HCT116 (cell line): ENCODE data around the gene LMNTD2. TPM values are rescaled to one million over a fixed set of nuclear protein-coding genes. Genes with fewer than 3 reads are reported as not detected.

Experiments
- ATAC-seq: fragments of 200-7000 bp; cut with Tn5 transposase; 2 replicates; pipeline ENCODE4 v1.9.1; 2020; ENCODE audit warnings: mild to moderate bottlenecking, moderate library complexity
- BruUV-seq: library from RNA; stranded (reverse); fragments of 400-500 nt; replicated peaks from 2 replicates; lab custom pipeline; 2021; lab: Mats Ljungman, UMichigan
- CTCF ChIA-PET: fragments of 300-600 bp; sonication (Branson Sonifier 250); formaldehyde crosslinking; loops from one replicate; lab custom pipeline; 2021; ENCODE audit warnings: antibody characterized with exemption; lab: Charles Lee
- POLR2A ChIA-PET: fragments of 300-600, 350-600 bp; sonication (Branson Sonifier 250); formaldehyde crosslinking; loops from one replicate; lab custom pipeline; 2021; ENCODE audit warnings: antibody characterized with exemption; lab: Charles Lee
- RAD21 ChIA-PET, 2 experiments: fragments of 300-600 bp; sonication (Branson Sonifier 250); formaldehyde crosslinking; loops; one replicate each; lab custom pipeline; 2023; ENCODE audit warnings: low total read pairs in 2 of 2; ENCODE audit not compliant: uncharacterized antibody in 2 of 2, unreplicated experiment in 2 of 2, low non-redundant PET in 1 of 2; lab: Charles Lee
- DNase-seq: peaks from one replicate; pipeline ENCODE4 v3.0.0-alpha.2; 2010; ENCODE audit warnings: low read depth, low spot score
- H2AFZ ChIP-seq: fragments of 200-600 bp; shearing (Covaris generic), sonication (generic); 2 replicates; pipeline ENCODE4 v1.6.1; 2017; ENCODE audit warnings: low read depth, mixed run types, mixed read lengths, antibody characterized with exemption, low read length; ENCODE audit not compliant: poor library complexity, severe bottlenecking
- H3K27ac ChIP-seq: 2 replicates; pipeline ENCODE4 v1.5.1; 2012; ENCODE audit warnings: low read depth, low read length
- H3K27me3 ChIP-seq: fragments of 200-600 bp; sonication (generic); 2 replicates; pipeline ENCODE4 v1.6.1; 2016; ENCODE audit warnings: mixed run types, low read length, mixed read lengths; ENCODE audit not compliant: insufficient read depth
- H3K36me3 ChIP-seq, 2 experiments: fragments of 200-500 bp in 1 of 2; fragments of 200-600 bp in 1 of 2; sonication (Bioruptor generic) in 1 of 2; sonication (generic) in 1 of 2; 2 replicates each; pipeline versions ENCODE4 v1.5.1 to v1.6.1; 2014 to 2016; ENCODE audit warnings: low read length in 2 of 2, inconsistent platforms in 1 of 2, mixed read lengths in 1 of 2, mixed run types in 1 of 2; ENCODE audit not compliant: insufficient read depth in 2 of 2, control insufficient read depth in 1 of 2
- H3K4me1 ChIP-seq, 2 experiments: fragments of 200-600 bp in 1 of 2; sonication (generic) in 1 of 2; 2 replicates each; pipeline versions ENCODE4 v1.5.1 to v1.6.1; 2012 to 2017; ENCODE audit warnings: low read length in 2 of 2, inconsistent platforms in 1 of 2, mild to moderate bottlenecking in 1 of 2, mixed read lengths in 1 of 2, mixed run types in 1 of 2, moderate library complexity in 1 of 2; ENCODE audit not compliant: insufficient read depth in 2 of 2, control insufficient read depth in 1 of 2
- H3K4me2 ChIP-seq: fragments of 200-600 bp; sonication (generic); 2 replicates; pipeline ENCODE4 v1.6.1; 2017; ENCODE audit warnings: mixed run types, low read length, mixed read lengths
- H3K4me3 ChIP-seq, 2 experiments: fragments of 200-600 bp in 1 of 2; sonication (generic) in 1 of 2; replicated peaks in 1 of 2; 2 replicates each; pipeline ENCODE4 v1.5.1; 2011 to 2016; ENCODE audit warnings: low read length in 2 of 2, control low read depth in 1 of 2, low read depth in 1 of 2, mild to moderate bottlenecking in 1 of 2, mixed read lengths in 1 of 2, mixed run types in 1 of 2
- H3K79me2 ChIP-seq: fragments of 200-600 bp; sonication (generic); 2 replicates; pipeline ENCODE4 v1.6.1; 2017; ENCODE audit warnings: mild to moderate bottlenecking, mixed run types, low read length, moderate library complexity, mixed read lengths; ENCODE audit not compliant: insufficient read depth
- H3K9ac ChIP-seq: fragments of 200-600 bp; sonication (generic); 2 replicates; pipeline ENCODE4 v1.6.1; 2016; ENCODE audit warnings: low read length, mixed read lengths
- H3K9me2 ChIP-seq: fragments of 200-600 bp; sonication (generic), shearing (Covaris generic); 2 replicates; pipeline ENCODE4 v1.6.1; 2017; ENCODE audit warnings: mixed run types, mild to moderate bottlenecking, moderate library complexity; ENCODE audit not compliant: insufficient read depth
- H3K9me3 ChIP-seq, 2 experiments: fragments of 200-500 bp in 1 of 2; fragments of 200-600 bp in 1 of 2; sonication (Bioruptor generic) in 1 of 2; sonication (generic) in 1 of 2; 2 replicates each; pipeline ENCODE4 v1.6.1; 2014 to 2017; ENCODE audit warnings: low read length in 2 of 2, mixed read lengths in 2 of 2, inconsistent platforms in 1 of 2, low read depth in 1 of 2, mild to moderate bottlenecking in 1 of 2, mixed run types in 1 of 2, moderate library complexity in 1 of 2; ENCODE audit not compliant: control insufficient read depth in 1 of 2, insufficient read depth in 1 of 2
- H4K20me1 ChIP-seq: fragments of 200-600 bp; sonication (generic), shearing (Covaris generic); 2 replicates; pipeline ENCODE4 v1.6.1; 2017; ENCODE audit warnings: mixed run types, mild to moderate bottlenecking, moderate library complexity; ENCODE audit not compliant: insufficient read depth
- CEBPB ChIP-seq: IDR thresholded peaks from 2 replicates; pipeline ENCODE4 v1.6.1; 2012; ENCODE audit warnings: low read depth
- CTCF ChIP-seq, 3 experiments: fragments of 200-600 bp in 1 of 3; sonication (generic) in 1 of 3; IDR thresholded peaks in 2 of 3; conservative IDR thresholded peaks in 1 of 3; 2 replicates each; pipeline ENCODE4 v1.5.1; 2012 to 2017; ENCODE audit warnings: low read depth in 2 of 3, low read length in 2 of 3, antibody characterized with exemption in 1 of 3, borderline replicate concordance in 1 of 3, control low read depth in 1 of 3, mild to moderate bottlenecking in 1 of 3, mixed read lengths in 1 of 3, mixed run types in 1 of 3, moderate library complexity in 1 of 3; ENCODE audit not compliant: insufficient read depth in 1 of 3
- EZH2 ChIP-seq: fragments of 200-600 bp; sonication (generic); IDR thresholded peaks from 2 replicates; pipeline ENCODE4 v1.6.1; 2017; ENCODE audit warnings: antibody characterized with exemption, mixed run types
- EZH2phosphoT487 ChIP-seq: fragments of 200-600 bp; IDR thresholded peaks from 2 replicates; pipeline ENCODE4 v1.6.1; 2018; ENCODE audit warnings: antibody characterized with exemption, borderline replicate concordance
- JUND ChIP-seq: IDR thresholded peaks from 2 replicates; pipeline ENCODE4 v1.6.1; 2012
- POLR2AphosphoS5 ChIP-seq: IDR thresholded peaks from 2 replicates; pipeline ENCODE4 v1.6.1; 2011; ENCODE audit warnings: mild to moderate bottlenecking, low read depth, low read length, moderate library complexity
- SIN3A ChIP-seq: IDR thresholded peaks from 2 replicates; pipeline ENCODE4 v1.6.1; 2012; ENCODE audit warnings: low read depth
- ZBTB33 ChIP-seq: IDR thresholded peaks from 2 replicates; pipeline ENCODE4 v1.6.1; 2011; ENCODE audit warnings: mild to moderate bottlenecking, low read length, moderate library complexity; ENCODE audit not compliant: insufficient replicate concordance; ENCODE audit errors: extremely low read depth
- intact Hi-C: fragments of 100-400 bp; cut with micrococcal nuclease; formaldehyde crosslinking; loops from 2 replicates; pipeline ENCODE4 v1.10.0; 2022
- total RNA-seq: library from RNA; stranded (reverse); gene quantifications from one replicate; pipeline ENCODE4 v1.2.1, GENCODE V29; 2021; ENCODE audit not compliant: unreplicated experiment

Gene LMNTD2
- total RNA-seq, 1 experiment from 2014 or later, result 9.5 TPM

DNA sequence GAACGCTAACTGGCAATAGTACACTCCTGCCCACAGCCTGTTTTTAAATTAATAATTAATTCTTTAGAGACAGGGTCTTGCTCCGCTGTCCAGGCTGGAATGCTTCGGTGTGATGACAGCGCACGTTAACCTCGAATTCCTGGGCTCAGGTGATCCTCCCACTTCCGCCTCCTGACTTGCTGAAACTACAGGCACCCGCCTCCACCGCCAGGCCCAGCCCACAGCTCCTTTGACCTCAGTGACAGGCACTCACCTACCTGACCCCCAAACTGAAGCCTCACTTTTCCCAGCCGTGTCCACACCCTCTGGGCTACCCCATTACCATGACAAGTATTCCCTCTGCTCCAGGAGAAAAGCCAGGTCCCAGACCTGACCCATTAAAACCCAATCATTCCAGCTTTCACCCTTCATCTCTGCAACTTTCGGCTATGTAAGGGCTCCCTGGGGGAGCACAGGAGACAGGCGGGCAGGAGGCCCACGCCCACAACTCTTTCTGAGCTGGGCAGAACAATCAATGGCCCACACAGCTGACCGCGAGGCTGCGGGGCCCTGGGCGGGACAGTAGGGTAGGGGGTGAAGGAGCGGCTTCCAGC is 730 bp downstream of the LMNTD2 start:
- CTCF ChIA-PET, result interaction anchor here (1.0 kb wide), 2 partner anchors 52 to 225 kb away, joined by 3 read pairs; no protein-coding TSS in a partner anchor
- Histone ChIP-seq H3K79me2 (peaks cover 15% of the 10 kb centered on the region), H3K4me2 (peak overlapping the region; percentile 83), H3K4me3 (peak overlapping the region; percentile 66 to 72), H3K9ac (peak overlapping the region; percentile 78), H3K27ac (peak overlapping the region; percentile 97), H3K4me1 (peaks cover 23 to 41% of the 10 kb centered on the region in 2 experiments), H3K36me3 (0 out of 4 replicates have a peak, but pooled peaks cover 0 to 3% of the 10 kb centered on the region in 2 experiments), H3K27me3 (no peaks in the 10 kb centered on the region), H2AFZ (no peak overlapping the region), H3K9me2 (no peaks in the 10 kb centered on the region)
- RAD21 ChIA-PET, result interaction anchor here in 1 of 2 experiments (1.1 kb wide), 1 partner anchor 16 kb away, joined by 7 read pairs; the partner anchor contains the start of gene PHRF1
- BruUV-seq, result no TSS peak
- DNase-seq, result peak; percentile 44
- POLR2A ChIA-PET, result interaction anchor here (1.4 kb wide), 1 partner anchor 16 kb away, joined by 7 read pairs; the partner anchor contains the start of gene PHRF1
- peak; percentile 29 for ATAC-seq
- intact Hi-C loops, result loop anchor here (1.0 to 2.0 kb wide), 2 partner anchors 23 to 52 kb away; partner anchors contain the start of gene LRRC56
- TF ChIP-seq POLR2AphosphoS5 (peak; percentile 59), EZH2 (no peak)
- TF ChIP-seq, all 23 proteins: peak for 1
- Histone ChIP-seq H4K20me1 (no peaks in the 10 kb centered on the region), H3K9me3 (no peaks in the 10 kb centered on the region)

- H3K4me3 ChIP-seq, result peak overlapping the region; percentile 66 to 72; a peak in 3 of 4 replicates
- BruUV-seq, result no TSS peak
- no peaks in the 10 kb centered on the region for H3K9me2 ChIP-seq
- peaks cover 27 to 44% of the 10 kb centered on the region in 2 experiments for H3K4me1 ChIP-seq
- H3K79me2 ChIP-seq, result peaks cover 15% of the 10 kb centered on the region
- no peak overlapping the region for H2AFZ ChIP-seq
- 0 out of 4 replicates have a peak, but pooled peaks cover 0 to 2% of the 10 kb centered on the region in 2 experiments for H3K36me3 ChIP-seq
- ATAC-seq, result no peak
- H3K27me3 ChIP-seq, result no peaks in the 10 kb centered on the region
- intact Hi-C loops, result loop anchor here (1.0 kb wide), 1 partner anchor 53 kb away; no protein-coding TSS in a partner anchor
- CTCF ChIA-PET, result interaction anchor here (1.0 kb wide), 2 partner anchors 53 to 225 kb away, joined by 3 read pairs; no protein-coding TSS in a partner anchor
- H4K20me1 ChIP-seq, result no peaks in the 10 kb centered on the region
- no peak for DNase-seq
- TF ChIP-seq SIN3A (no peak), ZBTB33 (no peak), CEBPB (no peak), JUND (no peak), CTCF (IDR thresholded peaks at IDR 0.05 in 2 of 3, conservative IDR thresholded peaks at IDR 0.05 in 1 of 3; ENCODE audit: borderline replicate concordance in 1 of 3, insufficient read depth in 1 of 3, low read depth in 2 of 3, low read length in 2 of 3) (0 out of 6 replicates have a peak, but pooled peaks of 2 of the 3 experiments have one; percentile 9 to 22), EZH2phosphoT487 (no peak)
- H3K27ac ChIP-seq, result peak overlapping the region; percentile 97
- H3K9me3 ChIP-seq, result no peaks in the 10 kb centered on the region
- POLR2A ChIA-PET, result interaction anchor here (0.5 to 1.4 kb wide), 2 partner anchors 17 to 319 kb away, joined by 4 to 7 read pairs; partner anchors contain the start of gene PHRF1
- peak overlapping the region; percentile 83 for H3K4me2 ChIP-seq
- peak overlapping the region; percentile 78 for H3K9ac ChIP-seq
- RAD21 ChIA-PET, result interaction anchor here in 1 of 2 experiments (1.1 kb wide), 1 partner anchor 17 kb away, joined by 7 read pairs; the partner anchor contains the start of gene PHRF1
Measured at GRCh38 chr11:559020-559620, 1.4 kb downstream of the LMNTD2 start.
